GM18520 (cell line): ENCODE data around the gene ZNF330.

Experiments
- ATAC-seq: cut with Tn5 transposase; IDR thresholded peaks from one replicate; pipeline ENCODE4 v1.9.1; 2021; ENCODE audit not compliant: unreplicated experiment

Gene ZNF330

GRCh38 chr4:141229408-141230101 lies 8.9 kb downstream of the ZNF330 start:
- no peak for ATAC-seq

DNA sequence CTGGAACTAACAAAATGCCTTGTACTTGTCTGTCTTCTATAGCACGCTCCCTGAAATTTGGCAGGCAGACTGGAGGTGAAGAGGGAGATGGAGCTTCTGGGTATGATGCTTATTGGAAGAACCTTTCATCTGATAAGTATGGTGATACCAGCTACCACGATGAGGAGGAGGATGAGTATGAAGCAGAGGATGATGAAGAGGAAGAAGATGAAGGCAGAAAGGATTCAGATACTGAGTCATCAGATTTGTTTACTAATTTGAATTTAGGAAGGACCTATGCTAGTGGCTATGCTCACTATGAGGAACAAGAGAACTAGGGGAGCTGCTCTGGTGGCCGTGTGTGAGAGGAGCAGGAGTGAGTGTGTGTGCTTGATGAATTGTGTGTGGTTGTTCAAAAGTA lies 13.0 kb downstream of the ZNF330 start:
- ATAC-seq: no peak

- no peak for ATAC-seq
Observed at GRCh38 chr4:141238186-141238585, 17.5 kb downstream of the ZNF330 start.

DNA sequence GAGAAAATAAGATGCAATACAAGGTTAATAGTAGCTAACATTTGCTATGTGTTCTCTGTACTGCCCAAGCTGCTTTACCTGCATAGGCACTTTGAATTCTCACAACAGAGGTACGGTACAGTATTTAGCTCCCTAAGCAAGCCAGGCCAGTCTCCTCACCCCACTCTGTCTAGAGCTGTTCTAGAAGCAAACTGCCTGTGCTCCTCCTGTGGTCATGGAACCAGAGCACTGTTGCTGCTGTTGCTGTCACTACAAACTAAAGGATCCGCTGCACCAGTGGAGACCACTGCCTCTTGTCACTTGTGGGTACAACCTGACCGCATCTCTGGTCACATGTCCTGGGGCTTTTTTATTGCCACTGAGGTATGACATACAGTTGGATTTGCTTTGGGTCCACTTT lies 19.6 kb downstream of the ZNF330 start:
- no peak for ATAC-seq

- peak; percentile 35 for ATAC-seq
Observed at GRCh38 chr4:141240671-141241070, 20.0 kb downstream of the ZNF330 start.

DNA sequence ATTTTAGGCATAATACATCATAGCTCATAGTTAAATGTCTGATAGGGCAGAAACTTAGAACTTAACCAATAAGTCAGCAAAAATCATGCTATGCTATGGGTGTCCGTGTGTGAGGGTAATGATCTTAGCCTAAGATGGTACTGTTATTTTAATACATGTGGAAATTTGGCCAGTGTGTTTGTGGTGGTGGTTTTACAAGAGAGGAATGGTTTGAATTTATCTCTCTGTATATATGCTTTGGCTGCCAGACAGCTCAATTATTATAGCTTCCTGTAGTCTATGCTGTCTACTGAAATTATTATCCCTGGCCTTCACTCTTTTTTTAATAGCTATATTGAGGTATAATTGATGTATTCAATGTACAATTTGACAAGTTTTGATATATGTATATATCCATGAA lies 21.3 kb downstream of the ZNF330 start:
- no peak for ATAC-seq

GRCh38 chr4:141244419-141244818 lies 23.7 kb downstream of the ZNF330 start:
- no peak for ATAC-seq

DNA sequence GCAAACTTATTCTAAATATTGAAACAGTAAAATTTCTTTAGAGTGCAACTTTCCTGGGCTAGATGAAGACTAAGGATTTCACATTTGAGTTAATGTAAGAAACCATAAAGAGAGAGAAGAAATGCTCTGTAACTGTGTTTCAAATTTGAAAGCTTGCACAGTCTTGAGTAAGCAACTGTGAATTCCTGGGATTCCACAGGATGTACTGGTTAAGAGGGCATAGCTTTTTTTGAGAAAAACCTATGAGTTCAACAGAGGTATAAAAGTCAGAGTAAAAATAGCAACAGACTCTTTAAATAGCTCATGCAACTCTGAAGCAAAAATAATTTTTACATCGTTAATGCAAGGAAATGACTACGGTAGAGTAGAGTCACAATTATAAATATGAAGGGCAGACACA lies 25.5 kb downstream of the ZNF330 start:
- ATAC-seq: no peak

DNA sequence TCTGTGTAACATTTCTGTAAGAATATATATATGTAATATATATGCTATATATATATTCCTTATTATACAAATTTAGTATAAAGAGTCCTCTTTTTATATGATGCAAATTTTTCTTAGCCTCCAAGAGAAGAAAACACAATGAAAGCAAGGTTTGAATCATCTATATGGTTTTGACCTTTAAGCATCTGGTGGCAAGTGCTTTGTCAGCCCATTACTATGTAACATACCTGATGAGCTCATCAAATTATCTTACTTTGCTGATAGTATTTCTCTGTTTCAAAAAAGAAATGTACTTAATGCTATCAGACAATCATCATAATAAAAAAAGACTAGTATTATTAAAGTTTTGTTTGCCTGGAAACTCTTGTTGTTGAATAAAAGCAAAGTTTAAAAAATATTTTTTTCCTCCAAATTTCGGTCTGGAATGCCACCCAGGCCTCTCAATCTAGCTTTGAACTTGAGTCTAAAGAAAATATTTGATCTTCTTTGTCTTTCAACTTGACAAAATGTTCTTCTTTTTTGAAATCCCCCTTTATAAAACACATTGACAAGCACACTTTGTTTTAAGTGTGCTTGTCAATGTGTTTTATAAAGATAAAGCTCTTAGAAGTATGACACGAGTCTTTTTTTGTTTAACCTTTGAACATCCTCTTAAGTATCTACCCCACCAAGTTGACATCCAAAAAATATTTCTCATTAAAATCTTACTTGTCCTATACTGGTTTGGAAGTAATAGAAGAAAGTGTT lies 26.2 kb downstream of the ZNF330 start:
- no peak for ATAC-seq

- ATAC-seq: no peak
Observed at GRCh38 chr4:141247430-141247780, 26.7 kb downstream of the ZNF330 start.

DNA sequence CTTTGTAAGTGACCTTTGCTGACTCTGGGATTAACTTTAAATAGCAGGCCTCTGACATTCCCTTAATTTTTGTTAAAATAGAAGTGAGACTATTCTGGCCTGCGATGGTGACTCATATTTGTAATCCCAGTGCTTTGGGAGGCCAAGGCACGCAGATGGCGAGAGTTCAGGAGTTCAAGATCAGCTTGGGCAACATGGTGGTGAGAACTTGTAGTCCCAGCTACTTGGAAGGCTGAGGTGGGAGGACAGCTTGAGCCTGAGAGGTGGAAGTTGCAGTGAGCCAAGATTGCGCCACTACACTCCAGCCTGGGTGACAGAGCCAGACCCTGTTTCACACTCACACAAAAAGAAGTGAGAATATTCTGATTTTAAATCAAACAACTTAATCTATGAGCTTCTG lies 27.3 kb downstream of the ZNF330 start:
- no peak for ATAC-seq

- no peak for ATAC-seq
Observed at GRCh38 chr4:141248486-141248885, 27.8 kb downstream of the ZNF330 start.

DNA sequence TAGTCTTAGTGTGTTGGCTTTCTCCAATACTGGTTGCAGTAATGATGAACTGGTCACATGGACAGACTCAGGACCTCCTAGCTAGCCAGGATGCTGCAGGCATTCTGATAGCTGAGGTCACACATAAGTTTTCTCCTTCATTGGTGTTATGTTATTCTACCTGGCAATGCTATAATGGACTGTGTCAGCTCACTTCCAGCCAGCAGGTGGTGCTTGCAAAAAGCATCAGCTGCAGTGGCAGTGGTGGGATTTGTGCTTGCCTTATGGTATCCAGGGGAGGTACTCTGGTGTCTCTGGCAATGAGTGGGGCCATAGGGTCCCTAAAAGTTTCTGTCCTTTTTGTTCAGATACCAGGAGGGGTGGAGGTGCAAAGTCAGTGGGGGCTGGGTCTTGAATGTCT lies 33.6 kb downstream of the ZNF330 start:
- no peak for ATAC-seq

DNA sequence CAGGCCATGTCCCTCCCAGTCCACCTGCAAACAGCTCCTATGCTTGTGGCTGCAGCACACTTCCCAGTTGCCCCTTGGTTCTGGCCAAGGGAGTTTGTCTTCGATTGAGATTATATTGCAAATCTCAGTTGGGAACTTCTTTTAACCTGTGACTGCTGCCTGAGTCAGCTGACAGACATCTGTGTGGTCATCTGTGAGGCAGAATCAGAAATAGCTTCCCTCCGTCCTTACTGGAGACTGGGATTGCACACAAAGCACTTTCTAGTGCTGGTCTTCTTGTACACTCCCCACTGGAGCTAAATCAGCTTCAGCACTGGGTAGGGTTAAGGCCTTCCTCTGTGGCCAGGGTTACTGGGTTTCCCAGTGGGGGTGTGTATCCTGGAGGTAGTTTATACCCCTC lies 34.3 kb downstream of the ZNF330 start:
- ATAC-seq: no peak

DNA sequence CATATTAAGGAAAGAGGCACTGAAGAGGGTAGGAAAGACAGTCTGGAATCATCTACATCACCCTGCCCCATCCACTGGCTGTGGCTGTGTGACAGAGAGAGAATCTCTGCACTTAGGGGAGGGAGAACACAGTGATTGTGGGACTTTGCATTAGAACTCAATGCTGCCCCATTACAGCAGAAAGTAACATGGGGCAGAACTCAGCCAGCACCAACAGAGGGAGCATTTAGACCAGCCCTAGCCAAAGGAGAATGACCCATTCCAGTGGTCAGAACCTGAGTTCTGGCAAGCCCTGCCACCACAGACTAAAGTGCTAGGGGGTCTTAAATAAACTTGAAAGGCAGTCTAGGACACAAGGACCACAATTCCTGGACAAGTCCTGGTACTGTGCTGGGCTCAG lies 37.9 kb downstream of the ZNF330 start:
- ATAC-seq: no peak

- no peak for ATAC-seq
Observed at GRCh38 chr4:141275834-141276233, 55.1 kb downstream of the ZNF330 start.

DNA sequence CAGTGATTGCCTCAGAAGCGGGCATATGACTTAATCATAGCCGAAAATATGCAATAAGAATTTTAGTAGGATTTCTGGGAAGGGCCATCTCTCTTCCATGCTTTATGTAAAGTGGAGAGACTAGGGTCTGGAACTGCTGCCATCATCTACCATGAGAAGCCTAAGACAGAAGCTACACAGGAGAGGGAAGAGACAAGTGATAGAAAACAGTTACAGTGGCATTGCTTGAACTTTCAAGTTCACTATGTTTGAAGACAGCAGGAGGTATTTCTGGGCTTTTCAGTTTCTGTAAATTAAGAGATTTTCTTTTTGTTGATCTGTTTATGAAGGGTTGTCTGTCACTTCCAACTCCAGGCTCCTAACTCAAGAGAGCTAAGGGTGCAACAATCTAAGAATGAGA lies 62.5 kb downstream of the ZNF330 start:
- ATAC-seq: no peak

- ATAC-seq: no peak
Observed at GRCh38 chr4:141283563-141283962, 62.9 kb downstream of the ZNF330 start.
